ENCODE results near the gene LRRC43.

GRCh38 chr12:122147514-122148290, 35.2 kb upstream of the LRRC43 start:
- TF ChIP-seq CTCF (IDR thresholded peaks at IDR 0.05) (no peak), POLR2A (IDR thresholded peaks at IDR 0.05) (no peak)
